HG03520 (cell line): ENCODE measurements around the gene PHLDA1.
"Not testable (repeated sequence)": the region's sequence is repeated elsewhere in the genome, so short reads cannot be mapped to it uniquely, and the experiment has no call there.

Experiments used
- ATAC-seq: cut with Tn5 transposase; IDR thresholded peaks from one replicate; pipeline ENCODE4 v1.9.1; 2021; ENCODE audit warnings: mild to moderate bottlenecking, moderate library complexity; ENCODE audit not compliant: unreplicated experiment

The PHLDA1 gene

DNA sequence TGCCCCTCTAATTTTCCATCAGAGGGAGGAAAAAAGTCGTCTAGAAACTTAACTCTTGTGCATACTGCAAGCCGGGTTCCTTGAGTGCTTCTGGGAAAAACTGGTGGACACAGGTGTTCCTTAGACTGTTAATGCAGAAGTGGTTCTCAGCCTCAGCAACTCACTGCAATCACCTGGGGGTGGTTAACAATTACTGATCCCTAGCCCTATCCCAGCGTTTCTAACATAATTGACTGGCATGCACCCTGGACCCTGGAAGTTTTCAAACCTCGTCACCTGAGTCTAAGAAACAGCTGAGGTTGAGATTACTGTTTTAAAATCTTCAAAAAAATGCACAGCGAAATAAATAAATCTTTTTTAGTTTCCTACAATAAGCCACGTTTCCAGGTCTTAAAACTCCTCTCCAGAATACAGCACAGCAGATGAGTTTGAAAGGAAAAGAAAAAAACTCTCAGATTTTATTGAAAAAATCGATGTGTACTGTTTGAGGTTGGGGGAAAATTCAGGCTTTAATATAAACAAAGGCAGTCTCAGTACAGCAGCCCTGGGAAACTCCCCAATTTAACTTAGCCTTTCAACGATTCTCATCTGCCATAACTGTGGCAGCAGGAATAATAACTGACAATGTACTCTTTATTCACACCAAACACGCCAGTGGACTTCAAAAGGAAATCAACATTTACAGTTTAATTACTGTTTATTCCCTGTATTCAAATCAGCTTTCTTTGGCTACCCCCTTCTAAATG, 45.4 kb downstream of the PHLDA1 start:
- ATAC-seq = no peak

- no peak for ATAC-seq
These were observed 46.0 kb downstream of the PHLDA1 start for GRCh38 chr12:75985566-75985965.

DNA sequence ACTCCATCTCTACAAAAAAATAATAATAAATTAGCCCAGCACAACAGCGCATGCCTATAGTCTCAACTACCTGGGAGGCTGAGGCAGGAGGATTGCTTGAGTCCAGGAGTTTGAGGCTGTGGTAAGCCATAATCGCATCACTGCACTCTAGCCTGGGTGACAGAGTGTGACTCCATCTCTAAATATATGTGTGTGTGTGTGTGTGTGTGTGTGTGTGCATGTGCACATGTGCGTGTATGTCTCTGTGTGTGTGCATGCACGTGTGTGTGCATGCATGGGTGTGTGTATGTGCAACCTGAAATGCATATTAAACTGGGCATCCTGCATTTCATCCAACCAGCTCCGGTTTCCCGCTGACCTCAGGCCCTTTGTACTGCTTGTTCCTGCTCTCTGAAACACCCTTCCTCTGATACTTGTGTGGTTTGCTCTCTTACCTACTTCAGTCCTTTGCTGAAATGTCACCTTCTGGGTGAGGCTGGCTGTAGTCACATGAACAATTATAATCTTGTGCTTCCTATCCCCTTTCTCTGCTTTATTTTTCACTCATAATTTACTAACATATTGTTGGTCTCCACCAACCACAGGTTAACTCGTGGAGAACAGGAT, 46.9 kb downstream of the PHLDA1 start:
- no peak for ATAC-seq

- not testable (repeated sequence) for ATAC-seq
These were observed 47.7 kb downstream of the PHLDA1 start for GRCh38 chr12:75983851-75984250.

GRCh38 chr12:75982979-75983660, 48.5 kb downstream of the PHLDA1 start:
- ATAC-seq = no peak

GRCh38 chr12:75982169-75982564, 49.4 kb downstream of the PHLDA1 start:
- ATAC-seq = no peak

- ATAC-seq = peak; percentile 35
These were observed 50.1 kb downstream of the PHLDA1 start for GRCh38 chr12:75981247-75982168.

GRCh38 chr12:75979181-75979580, 52.4 kb downstream of the PHLDA1 start:
- peak; percentile 21 for ATAC-seq

DNA sequence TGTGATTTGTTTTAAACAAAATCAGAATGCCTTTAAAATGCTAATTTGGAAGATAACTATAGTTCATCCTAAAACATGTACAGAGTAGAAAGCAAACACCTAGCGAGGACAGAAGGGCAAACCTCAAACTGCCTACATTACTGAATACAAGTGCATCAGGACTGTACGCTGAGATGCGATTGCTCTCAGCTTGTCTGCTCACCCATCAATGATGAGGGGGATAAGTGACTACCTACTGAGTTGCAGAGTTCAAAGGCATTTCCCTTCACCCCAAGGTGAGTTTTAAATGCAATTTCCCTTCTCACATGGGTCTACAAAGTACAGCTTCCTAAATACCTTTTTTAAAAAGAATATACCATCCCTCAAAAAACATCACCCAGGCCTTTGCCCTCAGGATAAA, 52.9 kb downstream of the PHLDA1 start:
- no peak for ATAC-seq

DNA sequence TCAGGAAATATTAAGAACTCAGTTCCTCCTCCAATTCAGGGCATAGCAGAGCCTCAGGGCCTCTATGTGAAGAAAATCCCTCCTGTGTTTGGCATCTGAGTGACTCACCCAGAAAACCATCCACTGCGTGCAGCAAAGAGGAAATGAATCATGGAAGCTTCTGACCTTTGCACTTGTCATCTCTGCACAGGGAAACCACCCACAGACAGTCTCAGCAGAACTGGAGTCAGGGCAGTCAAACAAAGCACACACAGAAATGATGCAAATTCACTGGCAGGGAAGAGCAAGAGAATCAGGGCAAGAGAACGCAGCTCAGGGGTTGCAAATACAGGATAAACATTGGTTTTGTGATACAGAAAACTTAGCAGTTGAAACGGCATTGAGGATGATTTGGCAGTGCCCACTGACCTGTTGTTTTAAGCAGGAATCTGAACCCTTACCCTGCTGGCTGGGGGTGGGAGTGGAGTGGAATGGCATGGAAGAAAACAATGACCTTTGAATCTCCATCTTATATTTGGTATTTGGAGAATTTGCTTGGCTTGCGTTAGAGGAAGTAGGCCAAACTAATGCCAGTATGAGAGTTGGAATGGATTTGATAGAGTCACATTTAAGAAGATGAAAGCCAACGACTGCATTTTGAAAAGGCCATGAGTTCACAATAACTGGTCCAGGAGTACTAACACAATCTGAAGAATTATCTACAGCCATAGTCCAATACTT, 53.5 kb downstream of the PHLDA1 start:
- ATAC-seq = peak; percentile 98

DNA sequence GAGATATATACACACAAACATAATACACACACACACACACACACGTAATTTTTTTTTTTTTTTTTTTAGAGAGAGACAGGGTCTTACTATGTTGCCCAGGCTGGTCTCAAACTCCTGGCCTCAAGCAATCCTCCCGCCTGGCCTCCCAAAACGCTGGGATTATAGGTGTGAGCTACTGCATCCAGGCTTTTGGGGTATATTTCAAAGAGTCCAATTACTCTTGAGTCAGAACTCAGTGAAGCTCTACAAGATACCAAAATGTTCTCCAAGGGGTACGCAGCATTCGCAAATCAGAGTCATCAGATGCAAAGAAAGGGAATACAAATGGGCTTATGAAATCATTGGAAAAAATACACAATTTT, 54.0 kb downstream of the PHLDA1 start:
- peak; percentile 0 for ATAC-seq

- no peak for ATAC-seq
These were observed 54.7 kb downstream of the PHLDA1 start for GRCh38 chr12:75976913-75977312.

DNA sequence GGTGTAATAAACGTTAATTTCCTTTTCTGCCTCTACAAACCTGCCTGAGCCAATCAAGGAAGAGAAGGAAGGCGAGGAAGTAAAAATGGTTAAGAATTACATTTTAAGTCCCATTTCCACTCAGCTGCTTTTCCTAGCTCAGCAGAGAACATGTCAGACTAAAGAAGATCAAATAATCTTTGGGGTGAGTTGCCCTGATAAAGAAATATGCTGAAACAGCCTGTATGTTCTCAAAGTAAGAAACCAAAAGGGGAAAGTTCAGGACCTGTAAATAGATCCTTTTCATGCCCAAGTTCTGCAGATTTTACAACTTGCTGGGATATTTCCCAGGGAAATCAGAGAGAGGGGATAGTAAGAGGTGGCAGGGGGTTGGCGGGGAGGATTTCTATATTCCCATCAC, 55.5 kb downstream of the PHLDA1 start:
- ATAC-seq = no peak

- no peak for ATAC-seq
These were observed 55.9 kb downstream of the PHLDA1 start for GRCh38 chr12:75975702-75976101.
